HepG2 (cell line): ENCODE measurements around the gene JUND. TPM values are rescaled to one million over a fixed set of nuclear protein-coding genes. Genes with fewer than 3 reads are reported as not detected.

Experiments
- ATF6 ChIP-seq: sonication (generic); formaldehyde crosslinking; conservative IDR thresholded peaks from 2 replicates; pipeline ENCODE4 v1.4.0; 2020; ENCODE audit warnings: missing genetic modification reagents
- ATF7 ChIP-seq, 2 experiments: fragments of 450-650 bp in 1 of 2; sonication (generic) in 1 of 2; formaldehyde crosslinking in 1 of 2; IDR thresholded peaks; 2 replicates each; pipeline versions ENCODE4 v1.4.0 to v1.6.1; 2016 to 2020; ENCODE audit warnings: antibody characterized with exemption in 1 of 2, mild to moderate bottlenecking in 1 of 2, missing genetic modification reagents in 1 of 2
- EZH2 ChIP-seq: conservative IDR thresholded peaks from 2 replicates; pipeline ENCODE4 v1.6.1; 2012; ENCODE audit warnings: mild to moderate bottlenecking, low read depth, low read length, moderate library complexity
- SIN3B ChIP-seq: fragments of 150-350 bp; IDR thresholded peaks from 2 replicates; pipeline ENCODE4 v1.6.1; 2014; ENCODE audit warnings: low read length
- ZNF510 ChIP-seq: sonication (generic); formaldehyde crosslinking; IDR thresholded peaks from 2 replicates; pipeline ENCODE4 v1.4.0; 2020; ENCODE audit warnings: low read depth, mild to moderate bottlenecking, missing genetic modification reagents
- ZNF572 ChIP-seq: sonication (generic); formaldehyde crosslinking; IDR thresholded peaks from 2 replicates; pipeline ENCODE4 v1.5.1; 2020; ENCODE audit warnings: mild to moderate bottlenecking, missing genetic modification reagents
- ZNF704 ChIP-seq: sonication (generic); formaldehyde crosslinking; IDR thresholded peaks from 2 replicates; pipeline ENCODE4 v1.8.1; 2023; ENCODE audit warnings: mild to moderate bottlenecking, inconsistent platforms, moderate library complexity, missing genetic modification reagents, borderline replicate concordance
- ZNF772 ChIP-seq: sonication (generic); formaldehyde crosslinking; IDR thresholded peaks from 2 replicates; pipeline ENCODE4 v1.5.0; 2020; ENCODE audit warnings: mild to moderate bottlenecking, missing genetic modification reagents
- ZSCAN25 ChIP-seq: sonication (generic); formaldehyde crosslinking; IDR thresholded peaks from 2 replicates; pipeline ENCODE4 v1.8.0; 2022; ENCODE audit warnings: mild to moderate bottlenecking, missing genetic modification reagents
- polyA plus RNA-seq, 8 experiments: library from polyadenylated mRNA; depleted of rRNA in 3 of 8; stranded (reverse) in 7 of 8; unstranded in 1 of 8; fragments of >200 nt; fragmentation: Illumina TruSeq in 4 of 8; extraction: Trizol in 4 of 8; gene quantifications; 2 replicates each; pipeline versions ENCODE4 v1.2.1 to v1.2.3, GENCODE V29; 2011 to 2016; ENCODE audit warnings: low read depth in 4 of 8, missing spikeins in 1 of 8, mixed read lengths in 1 of 8; ENCODE audit not compliant: insufficient read depth in 1 of 8
- total RNA-seq, 5 experiments: library from RNA; depleted of rRNA; stranded (reverse); fragments of >200 nt; fragmentation: Illumina TruSeq; extraction: Trizol; gene quantifications; 2 replicates each; pipeline ENCODE4 v1.2.3, GENCODE V29; 2016; ENCODE audit warnings: low read depth in 1 of 5
- TF ChIP-seq, protein P1 (sequence below): sonication (generic); formaldehyde crosslinking; IDR thresholded peaks from 2 replicates; pipeline ENCODE4 v1.4.0; 2020; ENCODE audit warnings: mild to moderate bottlenecking, low read depth, missing genetic modification reagents
- TF ChIP-seq, protein P2 (sequence below): sonication (generic); formaldehyde crosslinking; conservative IDR thresholded peaks from 2 replicates; pipeline ENCODE4 v1.4.0; 2020; ENCODE audit warnings: missing genetic modification reagents
- TF ChIP-seq, protein P3 (sequence below): sonication (generic); formaldehyde crosslinking; IDR thresholded peaks from 2 replicates; pipeline ENCODE4 v1.5.0; 2020; ENCODE audit warnings: missing genetic modification reagents
- TF ChIP-seq, protein P4 (sequence below): sonication (generic); formaldehyde crosslinking; IDR thresholded peaks from 2 replicates; pipeline ENCODE4 v1.9.0; 2022; ENCODE audit warnings: missing genetic modification reagents, mild to moderate bottlenecking, borderline replicate concordance
- TF ChIP-seq, protein P5 (sequence below): sonication (generic); formaldehyde crosslinking; IDR thresholded peaks from 2 replicates; pipeline ENCODE4 v1.8.1; 2023; ENCODE audit warnings: mild to moderate bottlenecking, missing genetic modification reagents

Gene JUND
- total and polyA plus RNA-seq, 2 of the 13 experiments (the other 11 are each of a cell fraction or from before 2014, with no cell fraction given): 41.2 to 59.8 TPM

DNA sequence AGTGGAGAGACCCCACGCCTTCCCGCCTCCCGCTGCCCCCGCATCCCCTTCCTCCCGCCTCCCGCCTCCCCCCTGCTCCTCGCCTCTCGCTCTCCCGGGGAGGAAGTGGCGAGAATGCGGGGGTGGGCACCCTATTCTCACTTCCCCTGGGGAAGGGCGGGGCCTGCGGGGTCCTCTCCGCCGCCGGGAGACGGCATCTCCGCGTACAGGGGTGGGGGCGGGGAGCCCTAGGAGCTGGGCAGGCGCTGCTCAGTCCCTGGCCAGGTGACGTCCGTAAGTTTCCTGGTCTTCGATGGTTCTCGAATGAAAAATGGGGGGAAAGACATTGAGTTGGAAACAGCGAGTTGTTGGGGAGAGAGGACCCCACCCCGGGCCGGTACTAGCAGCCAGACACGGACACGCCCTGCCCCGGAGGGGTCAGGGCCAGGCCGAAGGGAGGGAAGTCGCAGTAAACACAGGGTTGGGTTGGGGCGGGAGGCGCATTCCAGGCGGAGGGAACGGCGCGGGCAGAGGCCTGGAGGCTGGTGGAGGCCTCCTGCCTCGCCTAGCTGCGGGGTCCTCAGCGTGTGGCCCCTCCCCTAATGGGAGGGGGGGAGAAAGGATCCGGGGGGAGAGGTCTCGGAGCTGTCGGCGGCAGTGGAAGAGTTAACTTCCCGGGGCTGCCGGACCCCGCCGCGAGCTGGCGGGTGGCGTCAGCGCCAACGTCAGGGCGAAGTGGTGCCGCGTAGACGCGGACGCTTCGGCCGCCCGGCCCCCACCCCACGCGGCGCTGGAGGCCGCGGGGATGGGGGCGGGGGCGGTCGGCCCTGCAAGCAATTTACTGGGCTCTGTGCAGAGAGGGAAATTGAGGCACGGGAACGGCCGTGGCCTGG, 10.4 kb upstream of the JUND start (continued):
- TF ChIP-seq ZSCAN25: peak; percentile 87
- no peak for TF ChIP-seq SIN3B
- no peak for TF ChIP-seq EZH2
- TF ChIP-seq, protein P1, sequence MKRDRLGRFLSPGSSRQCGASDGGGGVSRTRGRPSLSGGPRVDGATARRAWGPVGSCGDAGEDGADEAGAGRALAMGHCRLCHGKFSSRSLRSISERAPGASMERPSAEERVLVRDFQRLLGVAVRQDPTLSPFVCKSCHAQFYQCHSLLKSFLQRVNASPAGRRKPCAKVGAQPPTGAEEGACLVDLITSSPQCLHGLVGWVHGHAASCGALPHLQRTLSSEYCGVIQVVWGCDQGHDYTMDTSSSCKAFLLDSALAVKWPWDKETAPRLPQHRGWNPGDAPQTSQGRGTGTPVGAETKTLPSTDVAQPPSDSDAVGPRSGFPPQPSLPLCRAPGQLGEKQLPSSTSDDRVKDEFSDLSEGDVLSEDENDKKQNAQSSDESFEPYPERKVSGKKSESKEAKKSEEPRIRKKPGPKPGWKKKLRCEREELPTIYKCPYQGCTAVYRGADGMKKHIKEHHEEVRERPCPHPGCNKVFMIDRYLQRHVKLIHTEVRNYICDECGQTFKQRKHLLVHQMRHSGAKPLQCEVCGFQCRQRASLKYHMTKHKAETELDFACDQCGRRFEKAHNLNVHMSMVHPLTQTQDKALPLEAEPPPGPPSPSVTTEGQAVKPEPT (CRISPR knock-in tag): no peak
- peak; percentile 87; the same call in 1 of the 2 replicates for TF ChIP-seq ZNF572
- TF ChIP-seq, protein P2, sequence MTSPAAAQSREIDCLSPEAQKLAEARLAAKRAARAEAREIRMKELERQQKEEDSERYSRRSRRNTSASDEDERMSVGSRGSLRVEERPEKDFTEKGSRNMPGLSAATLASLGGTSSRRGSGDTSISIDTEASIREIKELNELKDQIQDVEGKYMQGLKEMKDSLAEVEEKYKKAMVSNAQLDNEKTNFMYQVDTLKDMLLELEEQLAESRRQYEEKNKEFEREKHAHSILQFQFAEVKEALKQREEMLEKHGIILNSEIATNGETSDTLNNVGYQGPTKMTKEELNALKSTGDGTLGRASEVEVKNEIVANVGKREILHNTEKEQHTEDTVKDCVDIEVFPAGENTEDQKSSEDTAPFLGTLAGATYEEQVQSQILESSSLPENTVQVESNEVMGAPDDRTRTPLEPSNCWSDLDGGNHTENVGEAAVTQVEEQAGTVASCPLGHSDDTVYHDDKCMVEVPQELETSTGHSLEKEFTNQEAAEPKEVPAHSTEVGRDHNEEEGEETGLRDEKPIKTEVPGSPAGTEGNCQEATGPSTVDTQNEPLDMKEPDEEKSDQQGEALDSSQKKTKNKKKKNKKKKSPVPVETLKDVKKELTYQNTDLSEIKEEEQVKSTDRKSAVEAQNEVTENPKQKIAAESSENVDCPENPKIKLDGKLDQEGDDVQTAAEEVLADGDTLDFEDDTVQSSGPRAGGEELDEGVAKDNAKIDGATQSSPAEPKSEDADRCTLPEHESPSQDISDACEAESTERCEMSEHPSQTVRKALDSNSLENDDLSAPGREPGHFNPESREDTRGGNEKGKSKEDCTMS (CRISPR knock-in tag): no peak
- TF ChIP-seq, protein P3, sequence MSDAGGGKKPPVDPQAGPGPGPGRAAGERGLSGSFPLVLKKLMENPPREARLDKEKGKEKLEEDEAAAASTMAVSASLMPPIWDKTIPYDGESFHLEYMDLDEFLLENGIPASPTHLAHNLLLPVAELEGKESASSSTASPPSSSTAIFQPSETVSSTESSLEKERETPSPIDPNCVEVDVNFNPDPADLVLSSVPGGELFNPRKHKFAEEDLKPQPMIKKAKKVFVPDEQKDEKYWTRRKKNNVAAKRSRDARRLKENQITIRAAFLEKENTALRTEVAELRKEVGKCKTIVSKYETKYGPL: no peak
- TF ChIP-seq, protein P4, sequence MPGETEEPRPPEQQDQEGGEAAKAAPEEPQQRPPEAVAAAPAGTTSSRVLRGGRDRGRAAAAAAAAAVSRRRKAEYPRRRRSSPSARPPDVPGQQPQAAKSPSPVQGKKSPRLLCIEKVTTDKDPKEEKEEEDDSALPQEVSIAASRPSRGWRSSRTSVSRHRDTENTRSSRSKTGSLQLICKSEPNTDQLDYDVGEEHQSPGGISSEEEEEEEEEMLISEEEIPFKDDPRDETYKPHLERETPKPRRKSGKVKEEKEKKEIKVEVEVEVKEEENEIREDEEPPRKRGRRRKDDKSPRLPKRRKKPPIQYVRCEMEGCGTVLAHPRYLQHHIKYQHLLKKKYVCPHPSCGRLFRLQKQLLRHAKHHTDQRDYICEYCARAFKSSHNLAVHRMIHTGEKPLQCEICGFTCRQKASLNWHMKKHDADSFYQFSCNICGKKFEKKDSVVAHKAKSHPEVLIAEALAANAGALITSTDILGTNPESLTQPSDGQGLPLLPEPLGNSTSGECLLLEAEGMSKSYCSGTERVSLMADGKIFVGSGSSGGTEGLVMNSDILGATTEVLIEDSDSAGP (CRISPR knock-in tag): peak; percentile 53; the same call in 1 of the 2 replicates
- TF ChIP-seq ZNF772 (CRISPR knock-in tag): no peak
- peak; percentile 86 for TF ChIP-seq ZNF510
- TF ChIP-seq ZNF704 (CRISPR knock-in tag): 0 out of 2 replicates have a peak, but pooled peaks have one; percentile 49
- TF ChIP-seq, protein P5, sequence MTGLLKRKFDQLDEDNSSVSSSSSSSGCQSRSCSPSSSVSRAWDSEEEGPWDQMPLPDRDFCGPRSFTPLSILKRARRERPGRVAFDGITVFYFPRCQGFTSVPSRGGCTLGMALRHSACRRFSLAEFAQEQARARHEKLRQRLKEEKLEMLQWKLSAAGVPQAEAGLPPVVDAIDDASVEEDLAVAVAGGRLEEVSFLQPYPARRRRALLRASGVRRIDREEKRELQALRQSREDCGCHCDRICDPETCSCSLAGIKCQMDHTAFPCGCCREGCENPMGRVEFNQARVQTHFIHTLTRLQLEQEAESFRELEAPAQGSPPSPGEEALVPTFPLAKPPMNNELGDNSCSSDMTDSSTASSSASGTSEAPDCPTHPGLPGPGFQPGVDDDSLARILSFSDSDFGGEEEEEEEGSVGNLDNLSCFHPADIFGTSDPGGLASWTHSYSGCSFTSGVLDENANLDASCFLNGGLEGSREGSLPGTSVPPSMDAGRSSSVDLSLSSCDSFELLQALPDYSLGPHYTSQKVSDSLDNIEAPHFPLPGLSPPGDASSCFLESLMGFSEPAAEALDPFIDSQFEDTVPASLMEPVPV (CRISPR knock-in tag): no peak; the same call in 1 of the 2 replicates
- TF ChIP-seq ATF6 (CRISPR knock-in tag): no peak
- no peak for TF ChIP-seq ATF7 (IDR thresholded peaks at IDR 0.05)
- no peak for TF ChIP-seq ATF7 (CRISPR knock-in tag; IDR thresholded peaks at IDR 0.05)
